ENCODE measurements around the gene APOE. TPM values are rescaled to one million over a fixed set of nuclear protein-coding genes. Genes with fewer than 3 reads are reported as not detected.

APOE gene
- polyA plus RNA-seq, 2 of the 4 experiments (the other 2 are of a cell fraction) = 12.5 to 31.9 TPM

DNA sequence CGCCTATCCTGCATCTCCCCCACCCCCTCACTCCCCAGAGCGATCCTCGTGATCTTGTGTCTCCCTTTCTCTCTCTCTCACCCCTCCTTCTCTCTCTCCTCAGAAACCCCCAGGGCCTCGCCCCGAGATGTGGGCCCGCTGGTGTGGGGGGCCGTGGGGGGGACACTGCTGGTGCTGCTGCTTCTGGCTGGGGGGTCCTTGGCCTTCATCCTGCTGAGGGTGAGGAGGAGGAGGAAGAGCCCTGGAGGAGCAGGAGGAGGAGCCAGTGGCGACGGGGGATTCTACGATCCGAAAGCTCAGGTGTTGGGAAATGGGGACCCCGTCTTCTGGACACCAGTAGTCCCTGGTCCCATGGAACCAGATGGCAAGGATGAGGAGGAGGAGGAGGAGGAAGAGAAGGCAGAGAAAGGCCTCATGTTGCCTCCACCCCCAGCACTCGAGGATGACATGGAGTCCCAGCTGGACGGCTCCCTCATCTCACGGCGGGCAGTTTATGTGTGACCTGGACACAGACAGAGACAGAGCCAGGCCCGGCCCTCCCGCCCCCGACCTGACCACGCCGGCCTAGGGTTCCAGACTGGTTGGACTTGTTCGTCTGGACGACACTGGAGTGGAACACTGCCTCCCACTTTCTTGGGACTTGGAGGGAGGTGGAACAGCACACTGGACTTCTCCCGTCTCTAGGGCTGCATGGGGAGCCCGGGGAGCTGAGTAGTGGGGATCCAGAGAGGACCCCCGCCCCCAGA is 27.3 kb upstream of the APOE start (continued):
- TF ChIP-seq, protein P1, sequence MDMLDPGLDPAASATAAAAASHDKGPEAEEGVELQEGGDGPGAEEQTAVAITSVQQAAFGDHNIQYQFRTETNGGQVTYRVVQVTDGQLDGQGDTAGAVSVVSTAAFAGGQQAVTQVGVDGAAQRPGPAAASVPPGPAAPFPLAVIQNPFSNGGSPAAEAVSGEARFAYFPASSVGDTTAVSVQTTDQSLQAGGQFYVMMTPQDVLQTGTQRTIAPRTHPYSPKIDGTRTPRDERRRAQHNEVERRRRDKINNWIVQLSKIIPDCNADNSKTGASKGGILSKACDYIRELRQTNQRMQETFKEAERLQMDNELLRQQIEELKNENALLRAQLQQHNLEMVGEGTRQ (IDR thresholded peaks at IDR 0.05) = no peak

DNA sequence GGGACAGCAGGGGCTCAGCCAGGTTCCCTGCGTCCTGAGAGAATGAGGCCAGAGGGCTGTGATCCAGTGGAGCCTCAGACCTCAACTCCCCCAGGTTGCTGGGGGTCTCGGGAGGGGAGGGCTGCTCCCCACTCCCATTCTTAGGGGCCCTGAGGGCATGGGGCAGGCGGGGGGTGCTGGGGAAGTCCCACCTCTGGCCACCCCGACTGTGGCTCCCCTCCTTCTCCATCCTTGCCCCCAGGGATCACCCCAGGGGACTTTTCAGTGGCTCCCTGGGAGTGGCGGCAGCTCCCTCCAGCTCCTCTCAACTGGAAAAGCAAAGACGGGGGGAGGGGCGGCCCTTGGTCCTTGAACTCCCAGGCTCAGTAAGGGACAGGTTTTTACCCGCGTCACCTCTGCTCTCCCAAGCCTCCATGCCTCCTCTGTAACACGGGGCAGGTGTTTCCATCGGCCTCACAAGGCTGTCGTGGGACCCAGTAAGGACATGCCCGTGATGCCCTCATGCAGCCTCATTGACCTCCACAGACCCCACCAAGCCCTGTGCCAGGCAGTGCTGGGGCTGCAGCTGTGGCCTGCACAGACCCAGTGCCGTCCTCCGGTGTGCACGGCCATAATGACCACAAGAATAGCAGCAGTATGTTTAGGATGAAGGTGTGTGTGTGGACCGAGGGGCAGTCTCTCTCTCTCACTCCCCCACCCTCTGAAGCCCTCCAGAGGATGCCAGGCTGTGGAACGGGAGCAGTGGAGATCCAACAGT is 26.1 kb upstream of the APOE start:
- Histone ChIP-seq H3K27ac (no peak overlapping the region), H3K4me3 (no peak overlapping the region), H3K4me1 (no peaks in the 10 kb centered on the region), H3K4me2 (no peak overlapping the region), H3K9me3 (no peaks in the 10 kb centered on the region)
- ATAC-seq (no peak; a peak in 1 of 6 replicates), DNase-seq (ENCODE audit: low read depth in 1 of 2, low spot score in 1 of 2) (no peak), FAIRE-seq (no peak)
- TF ChIP-seq EP300 (IDR thresholded peaks at IDR 0.05) (no peak), CHD4 (IDR thresholded peaks at IDR 0.05; ENCODE audit: borderline replicate concordance) (no peak), CHD2 (IDR thresholded peaks at IDR 0.05; ENCODE audit: low read length, partially characterized antibody) (no peak), NFE2L2 (conservative IDR thresholded peaks at IDR 0.05; ENCODE audit: low read length) (no peak), HOXB5 (CRISPR knock-in tag; IDR thresholded peaks at IDR 0.05) (no peak), PHF8 (IDR thresholded peaks at IDR 0.05; ENCODE audit: borderline replicate concordance, low read depth) (no peak), FOXS1 (CRISPR knock-in tag; IDR thresholded peaks at IDR 0.05) (no peak), TFCP2L1 (CRISPR knock-in tag; IDR thresholded peaks at IDR 0.05) (no peak), POLR2A (IDR thresholded peaks at IDR 0.05; ENCODE audit: low read length) (no peak), FOSB (CRISPR knock-in tag; IDR thresholded peaks at IDR 0.05) (no peak), ZC3H11A (IDR thresholded peaks at IDR 0.05) (no peak)
- ChIA-PET CTCF (interaction anchor here (0.9 to 1.8 kb wide), 4 partner anchors 9 to 155 kb away, joined by 3 to 5 read pairs (median 4); no protein-coding TSS in a partner anchor), POLR2A (no interaction called here)
- WGBS (ENCODE audit: missing lambda C conversion rate) = 82% methylated on average over 18 of the region's 18 CpGs

DNA sequence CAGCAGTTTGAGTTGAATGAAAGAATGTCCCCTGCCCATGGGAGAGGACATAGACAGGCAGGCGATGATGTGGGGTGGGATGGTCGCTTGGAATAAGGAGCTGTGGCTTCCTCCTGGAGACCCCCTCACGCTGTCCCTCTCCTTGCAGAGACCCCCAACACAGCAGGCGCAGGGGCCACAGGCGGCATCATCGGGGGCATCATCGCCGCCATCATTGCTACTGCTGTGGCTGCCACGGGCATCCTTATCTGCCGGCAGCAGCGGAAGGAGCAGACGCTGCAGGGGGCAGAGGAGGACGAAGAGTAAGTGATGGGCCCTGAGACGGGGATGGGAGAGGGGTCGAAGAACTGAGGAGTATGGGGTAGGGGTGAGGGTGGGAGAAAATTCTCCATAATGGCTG is 23.5 kb upstream of the APOE start:
- CTCF ChIA-PET = interaction anchor here (1.0 to 2.1 kb wide), 3 partner anchors 22 to 227 kb away, joined by 3 to 4 read pairs (median 3); no protein-coding TSS in a partner anchor
- 90% methylated on average over 15 of the region's 15 CpGs for WGBS (ENCODE audit: missing lambda C conversion rate)
- ATAC-seq (no peak), FAIRE-seq (no peak), DNase-seq (ENCODE audit: low read depth in 1 of 2, low spot score in 1 of 2) (no peak)
- POLR2A ChIA-PET = no interaction called here
- Histone ChIP-seq H3K9me3 (no peaks in the 10 kb centered on the region), H3K4me3 (no peak overlapping the region), H3K27ac (no peak overlapping the region), H3K4me1 (no peaks in the 10 kb centered on the region), H3K4me2 (no peak overlapping the region)
- TF ChIP-seq, protein P2, sequence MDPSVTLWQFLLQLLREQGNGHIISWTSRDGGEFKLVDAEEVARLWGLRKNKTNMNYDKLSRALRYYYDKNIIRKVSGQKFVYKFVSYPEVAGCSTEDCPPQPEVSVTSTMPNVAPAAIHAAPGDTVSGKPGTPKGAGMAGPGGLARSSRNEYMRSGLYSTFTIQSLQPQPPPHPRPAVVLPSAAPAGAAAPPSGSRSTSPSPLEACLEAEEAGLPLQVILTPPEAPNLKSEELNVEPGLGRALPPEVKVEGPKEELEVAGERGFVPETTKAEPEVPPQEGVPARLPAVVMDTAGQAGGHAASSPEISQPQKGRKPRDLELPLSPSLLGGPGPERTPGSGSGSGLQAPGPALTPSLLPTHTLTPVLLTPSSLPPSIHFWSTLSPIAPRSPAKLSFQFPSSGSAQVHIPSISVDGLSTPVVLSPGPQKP (IDR thresholded peaks at IDR 0.05; ENCODE audit: low read depth, low read length) = no peak
- no peak for TF ChIP-seq KDM1A (IDR thresholded peaks at IDR 0.05; ENCODE audit: low read depth)
- TF ChIP-seq RARB (CRISPR knock-in tag; IDR thresholded peaks at IDR 0.05) = no peak
- no peak for TF ChIP-seq EP300 (IDR thresholded peaks at IDR 0.05)
- no peak for TF ChIP-seq TP53 (CRISPR knock-in tag; IDR thresholded peaks at IDR 0.05)
- TF ChIP-seq GATA3 (IDR thresholded peaks at IDR 0.05; ENCODE audit: borderline replicate concordance) = no peak
- TF ChIP-seq, protein P3, sequence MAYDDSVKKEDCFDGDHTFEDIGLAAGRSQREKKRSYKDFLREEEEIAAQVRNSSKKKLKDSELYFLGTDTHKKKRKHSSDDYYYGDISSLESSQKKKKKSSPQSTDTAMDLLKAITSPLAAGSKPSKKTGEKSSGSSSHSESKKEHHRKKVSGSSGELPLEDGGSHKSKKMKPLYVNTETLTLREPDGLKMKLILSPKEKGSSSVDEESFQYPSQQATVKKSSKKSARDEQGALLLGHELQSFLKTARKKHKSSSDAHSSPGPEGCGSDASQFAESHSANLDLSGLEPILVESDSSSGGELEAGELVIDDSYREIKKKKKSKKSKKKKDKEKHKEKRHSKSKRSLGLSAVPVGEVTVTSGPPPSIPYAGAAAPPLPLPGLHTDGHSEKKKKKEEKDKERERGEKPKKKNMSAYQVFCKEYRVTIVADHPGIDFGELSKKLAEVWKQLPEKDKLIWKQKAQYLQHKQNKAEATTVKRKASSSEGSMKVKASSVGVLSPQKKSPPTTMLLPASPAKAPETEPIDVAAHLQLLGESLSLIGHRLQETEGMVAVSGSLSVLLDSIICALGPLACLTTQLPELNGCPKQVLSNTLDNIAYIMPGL (CRISPR knock-in tag; IDR thresholded peaks at IDR 0.05; ENCODE audit: borderline replicate concordance) = no peak
- no peak for TF ChIP-seq HDAC2 (IDR thresholded peaks at IDR 0.05)
- TF ChIP-seq SREBF2 (IDR thresholded peaks at IDR 0.05) = no peak
- no peak for TF ChIP-seq NPAS2 (CRISPR knock-in tag; IDR thresholded peaks at IDR 0.05; ENCODE audit: borderline replicate concordance)
- no peak for TF ChIP-seq KDM5A (IDR thresholded peaks at IDR 0.05)
- TF ChIP-seq, protein P4, sequence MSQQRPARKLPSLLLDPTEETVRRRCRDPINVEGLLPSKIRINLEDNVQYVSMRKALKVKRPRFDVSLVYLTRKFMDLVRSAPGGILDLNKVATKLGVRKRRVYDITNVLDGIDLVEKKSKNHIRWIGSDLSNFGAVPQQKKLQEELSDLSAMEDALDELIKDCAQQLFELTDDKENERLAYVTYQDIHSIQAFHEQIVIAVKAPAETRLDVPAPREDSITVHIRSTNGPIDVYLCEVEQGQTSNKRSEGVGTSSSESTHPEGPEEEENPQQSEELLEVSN (IDR thresholded peaks at IDR 0.05; ENCODE audit: borderline replicate concordance, low read depth) = no peak
- no peak for TF ChIP-seq ESRRA (IDR thresholded peaks at IDR 0.05; ENCODE audit: borderline replicate concordance, low read length)
- no peak for TF ChIP-seq EHF (CRISPR knock-in tag; IDR thresholded peaks at IDR 0.05)
- no peak for TF ChIP-seq HOXB13 (CRISPR knock-in tag; IDR thresholded peaks at IDR 0.05; ENCODE audit: low read depth)
- no peak for TF ChIP-seq HOXB5 (CRISPR knock-in tag; IDR thresholded peaks at IDR 0.05)
- TF ChIP-seq NFE2L2 (conservative IDR thresholded peaks at IDR 0.05; ENCODE audit: low read length) = no peak
- TF ChIP-seq, protein P5, sequence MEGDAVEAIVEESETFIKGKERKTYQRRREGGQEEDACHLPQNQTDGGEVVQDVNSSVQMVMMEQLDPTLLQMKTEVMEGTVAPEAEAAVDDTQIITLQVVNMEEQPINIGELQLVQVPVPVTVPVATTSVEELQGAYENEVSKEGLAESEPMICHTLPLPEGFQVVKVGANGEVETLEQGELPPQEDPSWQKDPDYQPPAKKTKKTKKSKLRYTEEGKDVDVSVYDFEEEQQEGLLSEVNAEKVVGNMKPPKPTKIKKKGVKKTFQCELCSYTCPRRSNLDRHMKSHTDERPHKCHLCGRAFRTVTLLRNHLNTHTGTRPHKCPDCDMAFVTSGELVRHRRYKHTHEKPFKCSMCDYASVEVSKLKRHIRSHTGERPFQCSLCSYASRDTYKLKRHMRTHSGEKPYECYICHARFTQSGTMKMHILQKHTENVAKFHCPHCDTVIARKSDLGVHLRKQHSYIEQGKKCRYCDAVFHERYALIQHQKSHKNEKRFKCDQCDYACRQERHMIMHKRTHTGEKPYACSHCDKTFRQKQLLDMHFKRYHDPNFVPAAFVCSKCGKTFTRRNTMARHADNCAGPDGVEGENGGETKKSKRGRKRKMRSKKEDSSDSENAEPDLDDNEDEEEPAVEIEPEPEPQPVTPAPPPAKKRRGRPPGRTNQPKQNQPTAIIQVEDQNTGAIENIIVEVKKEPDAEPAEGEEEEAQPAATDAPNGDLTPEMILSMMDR (IDR thresholded peaks at IDR 0.05) = no peak
- no peak for TF ChIP-seq RNF2 (IDR thresholded peaks at IDR 0.05; ENCODE audit: borderline replicate concordance, low read depth)
- no peak for TF ChIP-seq HEYL (CRISPR knock-in tag; IDR thresholded peaks at IDR 0.05)
